HCT116 (cell line): ENCODE results near the gene DSPP. TPM values are rescaled to one million over a fixed set of nuclear protein-coding genes. Genes with fewer than 3 reads are reported as not detected.

Experiments
- ATAC-seq: fragments of 200-7000 bp; cut with Tn5 transposase; 2 replicates; pipeline ENCODE4 v1.9.1; 2020; ENCODE audit warnings: mild to moderate bottlenecking, moderate library complexity
- BruUV-seq: library from RNA; stranded (reverse); fragments of 400-500 nt; replicated peaks from 2 replicates; lab custom pipeline; 2021; lab: Mats Ljungman, UMichigan
- CTCF ChIA-PET: fragments of 300-600 bp; sonication (Branson Sonifier 250); formaldehyde crosslinking; loops from one replicate; lab custom pipeline; 2021; ENCODE audit warnings: antibody characterized with exemption; lab: Charles Lee
- POLR2A ChIA-PET: fragments of 300-600, 350-600 bp; sonication (Branson Sonifier 250); formaldehyde crosslinking; loops from one replicate; lab custom pipeline; 2021; ENCODE audit warnings: antibody characterized with exemption; lab: Charles Lee
- RAD21 ChIA-PET, 2 experiments: fragments of 300-600 bp; sonication (Branson Sonifier 250); formaldehyde crosslinking; loops; one replicate each; lab custom pipeline; 2023; ENCODE audit warnings: low total read pairs in 2 of 2; ENCODE audit not compliant: uncharacterized antibody in 2 of 2, unreplicated experiment in 2 of 2, low non-redundant PET in 1 of 2; lab: Charles Lee
- DNase-seq: peaks from one replicate; pipeline ENCODE4 v3.0.0-alpha.2; 2010; ENCODE audit warnings: low read depth, low spot score
- H2AFZ ChIP-seq: fragments of 200-600 bp; shearing (Covaris generic), sonication (generic); 2 replicates; pipeline ENCODE4 v1.6.1; 2017; ENCODE audit warnings: low read depth, mixed run types, mixed read lengths, antibody characterized with exemption, low read length; ENCODE audit not compliant: poor library complexity, severe bottlenecking
- H3K27ac ChIP-seq: 2 replicates; pipeline ENCODE4 v1.5.1; 2012; ENCODE audit warnings: low read depth, low read length
- H3K27me3 ChIP-seq: fragments of 200-600 bp; sonication (generic); 2 replicates; pipeline ENCODE4 v1.6.1; 2016; ENCODE audit warnings: mixed run types, low read length, mixed read lengths; ENCODE audit not compliant: insufficient read depth
- H3K36me3 ChIP-seq, 2 experiments: fragments of 200-500 bp in 1 of 2; fragments of 200-600 bp in 1 of 2; sonication (Bioruptor generic) in 1 of 2; sonication (generic) in 1 of 2; 2 replicates each; pipeline versions ENCODE4 v1.5.1 to v1.6.1; 2014 to 2016; ENCODE audit warnings: low read length in 2 of 2, inconsistent platforms in 1 of 2, mixed read lengths in 1 of 2, mixed run types in 1 of 2; ENCODE audit not compliant: insufficient read depth in 2 of 2, control insufficient read depth in 1 of 2
- H3K4me1 ChIP-seq, 2 experiments: fragments of 200-600 bp in 1 of 2; sonication (generic) in 1 of 2; 2 replicates each; pipeline versions ENCODE4 v1.5.1 to v1.6.1; 2012 to 2017; ENCODE audit warnings: low read length in 2 of 2, inconsistent platforms in 1 of 2, mild to moderate bottlenecking in 1 of 2, mixed read lengths in 1 of 2, mixed run types in 1 of 2, moderate library complexity in 1 of 2; ENCODE audit not compliant: insufficient read depth in 2 of 2, control insufficient read depth in 1 of 2
- H3K4me2 ChIP-seq: fragments of 200-600 bp; sonication (generic); 2 replicates; pipeline ENCODE4 v1.6.1; 2017; ENCODE audit warnings: mixed run types, low read length, mixed read lengths
- H3K4me3 ChIP-seq, 2 experiments: fragments of 200-600 bp in 1 of 2; sonication (generic) in 1 of 2; replicated peaks in 1 of 2; 2 replicates each; pipeline ENCODE4 v1.5.1; 2011 to 2016; ENCODE audit warnings: low read length in 2 of 2, control low read depth in 1 of 2, low read depth in 1 of 2, mild to moderate bottlenecking in 1 of 2, mixed read lengths in 1 of 2, mixed run types in 1 of 2
- H3K79me2 ChIP-seq: fragments of 200-600 bp; sonication (generic); 2 replicates; pipeline ENCODE4 v1.6.1; 2017; ENCODE audit warnings: mild to moderate bottlenecking, mixed run types, low read length, moderate library complexity, mixed read lengths; ENCODE audit not compliant: insufficient read depth
- H3K9ac ChIP-seq: fragments of 200-600 bp; sonication (generic); 2 replicates; pipeline ENCODE4 v1.6.1; 2016; ENCODE audit warnings: low read length, mixed read lengths
- H3K9me2 ChIP-seq: fragments of 200-600 bp; sonication (generic), shearing (Covaris generic); 2 replicates; pipeline ENCODE4 v1.6.1; 2017; ENCODE audit warnings: mixed run types, mild to moderate bottlenecking, moderate library complexity; ENCODE audit not compliant: insufficient read depth
- H3K9me3 ChIP-seq, 2 experiments: fragments of 200-500 bp in 1 of 2; fragments of 200-600 bp in 1 of 2; sonication (Bioruptor generic) in 1 of 2; sonication (generic) in 1 of 2; 2 replicates each; pipeline ENCODE4 v1.6.1; 2014 to 2017; ENCODE audit warnings: low read length in 2 of 2, mixed read lengths in 2 of 2, inconsistent platforms in 1 of 2, low read depth in 1 of 2, mild to moderate bottlenecking in 1 of 2, mixed run types in 1 of 2, moderate library complexity in 1 of 2; ENCODE audit not compliant: control insufficient read depth in 1 of 2, insufficient read depth in 1 of 2
- H4K20me1 ChIP-seq: fragments of 200-600 bp; sonication (generic), shearing (Covaris generic); 2 replicates; pipeline ENCODE4 v1.6.1; 2017; ENCODE audit warnings: mixed run types, mild to moderate bottlenecking, moderate library complexity; ENCODE audit not compliant: insufficient read depth
- CBX3 ChIP-seq: IDR thresholded peaks from 2 replicates; pipeline ENCODE4 v1.6.1; 2012; ENCODE audit warnings: low read depth
- CTCF ChIP-seq, 3 experiments: fragments of 200-600 bp in 1 of 3; sonication (generic) in 1 of 3; IDR thresholded peaks in 2 of 3; conservative IDR thresholded peaks in 1 of 3; 2 replicates each; pipeline ENCODE4 v1.5.1; 2012 to 2017; ENCODE audit warnings: low read depth in 2 of 3, low read length in 2 of 3, antibody characterized with exemption in 1 of 3, borderline replicate concordance in 1 of 3, control low read depth in 1 of 3, mild to moderate bottlenecking in 1 of 3, mixed read lengths in 1 of 3, mixed run types in 1 of 3, moderate library complexity in 1 of 3; ENCODE audit not compliant: insufficient read depth in 1 of 3
- EGR1 ChIP-seq: IDR thresholded peaks from 2 replicates; pipeline ENCODE4 v1.6.1; 2012; ENCODE audit warnings: low read depth
- ELF1 ChIP-seq: IDR thresholded peaks from 2 replicates; pipeline ENCODE4 v1.6.1; 2012; ENCODE audit warnings: low read depth, borderline replicate concordance
- EZH2 ChIP-seq: fragments of 200-600 bp; sonication (generic); IDR thresholded peaks from 2 replicates; pipeline ENCODE4 v1.6.1; 2017; ENCODE audit warnings: antibody characterized with exemption, mixed run types
- EZH2phosphoT487 ChIP-seq: fragments of 200-600 bp; IDR thresholded peaks from 2 replicates; pipeline ENCODE4 v1.6.1; 2018; ENCODE audit warnings: antibody characterized with exemption, borderline replicate concordance
- FOSL1 ChIP-seq: IDR thresholded peaks from 2 replicates; pipeline ENCODE4 v1.6.1; 2012; ENCODE audit warnings: low read depth
- MAX ChIP-seq: IDR thresholded peaks from 2 replicates; pipeline ENCODE4 v1.6.1; 2012
- POLR2A ChIP-seq: IDR thresholded peaks from 2 replicates; pipeline ENCODE4 v1.7.0; 2011; ENCODE audit warnings: borderline replicate concordance; ENCODE audit not compliant: insufficient read depth, insufficient read length; ENCODE audit errors: extremely low read depth
- REST ChIP-seq: IDR thresholded peaks from 2 replicates; pipeline ENCODE4 v1.6.1; 2012; ENCODE audit warnings: low read depth
- SIN3A ChIP-seq: IDR thresholded peaks from 2 replicates; pipeline ENCODE4 v1.6.1; 2012; ENCODE audit warnings: low read depth
- SP1 ChIP-seq: IDR thresholded peaks from 2 replicates; pipeline ENCODE4 v1.6.1; 2012; ENCODE audit warnings: low read depth
- SRF ChIP-seq: IDR thresholded peaks from 2 replicates; pipeline ENCODE4 v1.6.1; 2012; ENCODE audit warnings: low read depth
- TCF7L2 ChIP-seq: IDR thresholded peaks from 2 replicates; pipeline ENCODE4 v1.7.0; 2011; ENCODE audit warnings: borderline replicate concordance, inconsistent platforms; ENCODE audit not compliant: insufficient read depth, insufficient read length; ENCODE audit errors: extremely low read depth
- YY1 ChIP-seq: IDR thresholded peaks from 2 replicates; pipeline ENCODE4 v1.6.1; 2011; ENCODE audit warnings: low read length, low read depth, moderate library complexity, mild to moderate bottlenecking; ENCODE audit not compliant: insufficient replicate concordance; ENCODE audit errors: extremely low read depth
- ZNF274 ChIP-seq: fragments of 200-500 bp; sonication (Bioruptor generic); IDR thresholded peaks from 2 replicates; pipeline ENCODE4 v1.6.1; 2014; ENCODE audit warnings: mild to moderate bottlenecking, low read depth, low read length, inconsistent platforms
- intact Hi-C: fragments of 100-400 bp; cut with micrococcal nuclease; formaldehyde crosslinking; loops from 2 replicates; pipeline ENCODE4 v1.10.0; 2022
- total RNA-seq: library from RNA; stranded (reverse); gene quantifications from one replicate; pipeline ENCODE4 v1.2.1, GENCODE V29; 2021; ENCODE audit not compliant: unreplicated experiment

Gene DSPP
- total RNA-seq, 1 experiment from 2014 or later: not detected

DNA sequence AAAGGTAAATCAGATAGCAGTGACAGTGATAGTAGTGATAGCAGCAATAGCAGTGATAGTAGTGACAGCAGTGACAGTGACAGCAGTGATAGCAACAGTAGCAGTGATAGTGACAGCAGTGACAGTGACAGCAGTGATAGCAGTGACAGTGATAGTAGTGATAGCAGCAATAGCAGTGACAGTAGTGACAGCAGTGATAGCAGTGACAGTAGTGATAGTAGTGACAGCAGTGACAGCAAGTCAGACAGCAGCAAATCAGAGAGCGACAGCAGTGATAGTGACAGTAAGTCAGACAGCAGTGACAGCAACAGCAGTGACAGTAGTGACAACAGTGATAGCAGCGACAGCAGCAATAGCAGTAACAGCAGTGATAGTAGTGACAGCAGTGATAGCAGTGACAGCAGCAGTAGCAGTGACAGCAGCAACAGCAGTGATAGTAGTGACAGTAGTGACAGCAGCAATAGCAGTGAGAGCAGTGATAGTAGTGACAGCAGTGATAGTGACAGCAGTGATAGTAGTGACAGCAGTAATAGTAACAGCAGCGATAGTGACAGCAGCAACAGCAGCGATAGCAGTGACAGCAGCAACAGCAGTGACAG lies 6.1 kb downstream of the DSPP start:
- Histone ChIP-seq H2AFZ (no peak overlapping the region), H3K4me2 (no peak overlapping the region), H3K36me3 (no peaks in the 10 kb centered on the region), H3K27ac (no peak overlapping the region), H3K9ac (no peak overlapping the region), H3K9me2 (no peaks in the 10 kb centered on the region), H4K20me1 (no peaks in the 10 kb centered on the region), H3K27me3 (peaks cover 29% of the 10 kb centered on the region), H3K9me3 (no peaks in the 10 kb centered on the region), H3K79me2 (no peaks in the 10 kb centered on the region), H3K4me3 (no peak overlapping the region), H3K4me1 (no peaks in the 10 kb centered on the region)
- ATAC-seq (no peak), DNase-seq (no peak)
- TF ChIP-seq EGR1: no peak
- no peak for TF ChIP-seq CBX3
- no peak for TF ChIP-seq EZH2phosphoT487
- no peak for TF ChIP-seq ZNF274
- no peak for TF ChIP-seq SIN3A
- TF ChIP-seq REST: no peak
- no peak for TF ChIP-seq ELF1
- TF ChIP-seq MAX: no peak
- no peak for TF ChIP-seq YY1
- TF ChIP-seq SRF: no peak
- TF ChIP-seq SP1: no peak
- no peak for TF ChIP-seq TCF7L2
- no peak for TF ChIP-seq FOSL1
- TF ChIP-seq POLR2A: no peak
- TF ChIP-seq EZH2: no peak
- no peak for TF ChIP-seq CTCF (IDR thresholded peaks at IDR 0.05 in 2 of 3, conservative IDR thresholded peaks at IDR 0.05 in 1 of 3; ENCODE audit: borderline replicate concordance in 1 of 3, insufficient read depth in 1 of 3, low read depth in 2 of 3, low read length in 2 of 3)
- RAD21 ChIA-PET: no interaction called here
- POLR2A ChIA-PET: no interaction called here
- intact Hi-C loops: no loop called here
- no TSS peak for BruUV-seq
- CTCF ChIA-PET: no interaction called here
